GM18511 (cell line): ENCODE results near the gene SETX.
A peak's percentile ranks its signal among the peaks of the same experiment; 100 is the strongest.
"Not testable (repeated sequence)": the region's sequence is repeated elsewhere in the genome, so short reads cannot be mapped to it uniquely, and the experiment has no call there.

ENCODE experiments used
- ATAC-seq: cut with Tn5 transposase; IDR thresholded peaks from one replicate; pipeline ENCODE4 v1.9.1; 2021; ENCODE audit warnings: mild to moderate bottlenecking, moderate library complexity; ENCODE audit not compliant: unreplicated experiment

SETX gene

GRCh38 chr9:132354637-132355355 is at the start of gene SETX:
TSS of gene SETX (minus strand) at chr9:132354986. CDS start at chr9:132349428, 5,558 bp downstream.
- ATAC-seq, result peak; percentile 85

- no peak for ATAC-seq
Measured at GRCh38 chr9:132404228-132404881, 49.6 kb upstream of the SETX start.

GRCh38 chr9:132401824-132402223 is 47.0 kb upstream of the SETX start:
- ATAC-seq, result no peak

- ATAC-seq, result no peak
Measured at GRCh38 chr9:132395560-132395959, 40.8 kb upstream of the SETX start.

GRCh38 chr9:132391449-132391848 is 36.7 kb upstream of the SETX start:
- ATAC-seq, result no peak

- no peak for ATAC-seq
Measured at GRCh38 chr9:132390966-132391365, 36.2 kb upstream of the SETX start.

GRCh38 chr9:132387133-132387532 is 32.3 kb upstream of the SETX start:
- ATAC-seq, result no peak

GRCh38 chr9:132384376-132384775 is 29.6 kb upstream of the SETX start:
- ATAC-seq, result no peak

- ATAC-seq, result no peak
Measured at GRCh38 chr9:132383462-132383883, 28.7 kb upstream of the SETX start.

GRCh38 chr9:132381966-132382541 is 27.3 kb upstream of the SETX start:
- ATAC-seq, result peak; percentile 73

- ATAC-seq, result not testable (repeated sequence)
Measured at GRCh38 chr9:132378416-132378815, 23.6 kb upstream of the SETX start.

- ATAC-seq, result not testable (repeated sequence)
Measured at GRCh38 chr9:132377769-132378168, 23.0 kb upstream of the SETX start.

GRCh38 chr9:132372177-132373095 is 17.6 kb upstream of the SETX start:
- no peak for ATAC-seq

GRCh38 chr9:132370592-132370991 is 15.8 kb upstream of the SETX start:
- ATAC-seq, result no peak

GRCh38 chr9:132369421-132369820 is 14.6 kb upstream of the SETX start:
- ATAC-seq, result no peak

- no peak for ATAC-seq
Measured at GRCh38 chr9:132367613-132368313, 13.0 kb upstream of the SETX start.

GRCh38 chr9:132366481-132366880 is 11.7 kb upstream of the SETX start:
- no peak for ATAC-seq

- no peak for ATAC-seq
Measured at GRCh38 chr9:132365986-132366385, 11.2 kb upstream of the SETX start.

- no peak for ATAC-seq
Measured at GRCh38 chr9:132364068-132364467, 9.3 kb upstream of the SETX start.

GRCh38 chr9:132357764-132358163 is 3.0 kb upstream of the SETX start:
- ATAC-seq, result no peak
